ENCODE measurements around the gene PCSK6. TPM values are rescaled to one million over a fixed set of nuclear protein-coding genes. Genes with fewer than 3 reads are reported as not detected.

Gene PCSK6
- total and polyA plus RNA-seq, 2 of the 8 experiments (the other 6 are each of a cell fraction or from before 2014, with no cell fraction given), result 1.9 to 4.0 TPM

DNA sequence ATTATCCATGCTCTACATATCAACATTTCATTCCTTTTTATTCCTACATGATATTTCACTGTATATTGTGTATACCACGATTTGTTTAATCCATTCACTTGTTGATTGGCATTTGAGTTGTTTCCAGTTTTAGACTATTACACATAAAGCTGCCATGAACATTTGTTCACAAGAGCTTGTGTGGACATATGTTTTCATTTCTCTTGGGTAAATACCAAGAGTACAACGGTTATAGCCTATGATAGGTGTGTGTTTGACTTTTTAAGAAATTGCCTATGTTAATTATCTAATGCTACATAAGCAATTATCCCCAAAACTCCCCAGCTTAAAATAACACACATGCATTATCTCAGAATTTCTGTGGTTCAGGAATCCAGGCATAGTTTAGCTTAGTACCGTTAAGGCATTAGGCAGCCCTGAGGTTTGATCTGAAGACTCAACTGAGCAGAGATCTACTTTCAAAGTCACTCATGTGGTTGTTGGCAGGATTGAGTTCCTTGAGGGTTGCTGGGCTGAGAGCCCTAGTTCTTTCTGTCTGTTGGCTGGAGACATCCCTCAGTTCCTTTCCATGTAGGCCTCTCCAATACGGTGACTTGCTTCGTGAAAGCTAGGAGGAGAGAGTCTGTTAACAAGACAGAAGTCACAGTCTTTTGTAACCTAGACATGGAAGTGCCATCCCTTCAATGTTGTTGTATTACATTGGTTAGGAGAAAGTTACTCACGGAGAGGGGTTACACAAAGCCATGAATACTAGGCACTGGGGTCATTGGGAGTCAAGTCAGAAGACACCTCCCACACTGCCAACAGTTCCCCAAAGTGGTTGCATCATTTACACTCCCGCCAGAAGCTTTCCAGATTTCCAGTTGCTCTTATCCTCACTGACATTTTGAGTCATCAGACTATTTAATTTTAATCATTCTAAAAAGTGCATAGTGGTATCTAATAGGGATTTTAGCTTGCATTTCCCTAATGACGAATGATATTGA, 21.0 kb upstream of the PCSK6 start:
- Histone ChIP-seq H3K14ac (ENCODE audit: insufficient read length) (no peak overlapping the region), H4K5ac (ENCODE audit: insufficient read length, low read depth, low read length) (no peak overlapping the region), H2BK12ac (ENCODE audit: low read depth, low read length) (no peak overlapping the region), H3K23ac (ENCODE audit: insufficient read length) (no peak overlapping the region), H3K79me2 (ENCODE audit: control insufficient read depth in 1 of 2, insufficient read depth in 2 of 2, low read length in 2 of 2) (no peaks in the 10 kb centered on the region), H4K20me1 (replicated peaks in 1 of 2; ENCODE audit: control insufficient read depth in 1 of 2, insufficient read depth in 2 of 2, low read length in 2 of 2) (no peaks in the 10 kb centered on the region), H2AK5ac (ENCODE audit: low read depth, low read length) (no peak overlapping the region), H2BK120ac (replicated peaks; ENCODE audit: low read depth, low read length) (no peak overlapping the region), H3K23me2 (ENCODE audit: low read depth, low read length) (no peaks in the 10 kb centered on the region), H2BK5ac (ENCODE audit: low read depth, low read length) (no peak overlapping the region), H2AFZ (ENCODE audit: low read length) (no peak overlapping the region), H3K27ac (ENCODE audit: low read depth, low read length) (no peak overlapping the region), H3K56ac (replicated peaks; ENCODE audit: insufficient read length, low read depth, low read length) (no peak overlapping the region), H3K27me3 (replicated peaks in 1 of 4; ENCODE audit: control insufficient read depth in 3 of 4, extremely low read depth in 1 of 4, insufficient read depth in 3 of 4, low read length in 3 of 4) (no peaks in the 10 kb centered on the region), H3K79me1 (ENCODE audit: low read depth, low read length) (no peaks in the 10 kb centered on the region), H4K8ac (ENCODE audit: extremely low read depth, insufficient read depth, low read length) (no peak overlapping the region), H3K4me3 (ENCODE audit: extremely low read depth in 1 of 4, insufficient read depth in 2 of 4, low read depth in 3 of 4, low read length in 4 of 4) (no peak overlapping the region), H2BK15ac (ENCODE audit: low read length) (no peak overlapping the region), H4K91ac (replicated peaks; ENCODE audit: insufficient read length, low read length) (no peak overlapping the region), H2BK20ac (ENCODE audit: low read length) (no peak overlapping the region), H3K18ac (ENCODE audit: extremely low read depth, low read length) (no peak overlapping the region), H3K4ac (replicated peaks; ENCODE audit: insufficient read length, low read depth, low read length) (no peak overlapping the region), H3K4me1 (replicated peaks in 1 of 4; ENCODE audit: control insufficient read depth in 3 of 4, insufficient read depth in 4 of 4, low read length in 3 of 4) (no peaks in the 10 kb centered on the region), H3K4me2 (ENCODE audit: insufficient read depth in 1 of 2, low read depth in 2 of 2, low read length in 2 of 2) (no peak overlapping the region), H3K9me3 (ENCODE audit: insufficient read depth in 2 of 2, low read depth in 1 of 2, low read length in 1 of 2) (no peaks in the 10 kb centered on the region), H3K36me3 (ENCODE audit: control insufficient read depth in 2 of 4, insufficient read depth in 4 of 4, low read length in 3 of 4) (no peaks in the 10 kb centered on the region), H3K9ac (replicated peaks in 1 of 4; ENCODE audit: extremely low read depth in 1 of 4, low read depth in 3 of 4, low read length in 3 of 4) (no peak overlapping the region)
- CTCF ChIA-PET (ENCODE audit: partially characterized antibody), result interaction anchor here (0.7 to 1.9 kb wide), 6 partner anchors 9 to 209 kb away, joined by 3 to 5 read pairs (median 4); no protein-coding TSS in a partner anchor
- POLR2A ChIA-PET (ENCODE audit: partially characterized antibody), result interaction anchor here (0.6 to 0.8 kb wide), 2 partner anchors 220 to 343 kb away, joined by 3 read pairs; no protein-coding TSS in a partner anchor
- FAIRE-seq (no peak), DNase-seq (ENCODE audit: low read depth in 1 of 2, low spot score in 2 of 2) (peak in 1 of 2 experiments; percentile 19)
- WGBS, 2 experiments (ENCODE audit: extremely low coverage in 1 of 2, insufficient coverage in 1 of 2, insufficient read length in 1 of 2, insufficient replicate concordance in 2 of 2, low coverage in 1 of 2, low lambda C conversion rate in 2 of 2, missing lambda C conversion rate in 1 of 2), result 85% methylated on average over 8 of the region's 8 CpGs; no CpG with 5 or more reads in 1 of the 2 experiments
- TF ChIP-seq, protein P1, sequence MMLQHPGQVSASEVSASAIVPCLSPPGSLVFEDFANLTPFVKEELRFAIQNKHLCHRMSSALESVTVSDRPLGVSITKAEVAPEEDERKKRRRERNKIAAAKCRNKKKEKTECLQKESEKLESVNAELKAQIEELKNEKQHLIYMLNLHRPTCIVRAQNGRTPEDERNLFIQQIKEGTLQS (IDR thresholded peaks at IDR 0.05; ENCODE audit: insufficient read depth, low read depth, low read length), result no peak
- no peak for TF ChIP-seq SP4 (IDR thresholded peaks at IDR 0.05; ENCODE audit: low read length)

Measured in H1 (cell line).